ENCODE measurements around the gene MEF2B.

MEF2B gene

DNA sequence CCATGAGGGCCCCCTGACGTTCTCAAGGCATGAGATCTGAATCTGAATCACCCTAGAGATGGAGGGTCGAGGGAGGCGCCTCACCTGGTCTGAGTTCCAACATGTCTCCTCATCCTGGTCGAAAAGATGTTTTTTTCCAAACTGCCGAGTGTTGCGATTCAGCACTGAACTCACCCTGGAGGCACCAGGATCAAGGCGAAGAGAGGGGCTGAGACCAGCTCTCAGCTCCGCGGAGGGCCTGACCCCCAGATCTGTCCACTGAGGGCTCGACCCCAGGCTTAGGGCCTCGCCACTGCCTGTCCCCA, 32.6 kb upstream of the MEF2B start:
- peak overlapping the region; percentile 62 for H3K27ac ChIP-seq (ENCODE audit: extremely low read depth, low read depth, low read length)
- peak overlapping the region; percentile 62 for H3K4me3 ChIP-seq (ENCODE audit: low read depth, low read length)
- no peaks in the 10 kb centered on the region for H3K9me3 ChIP-seq (ENCODE audit: control insufficient read depth, insufficient read depth, low read depth, low read length)
- peaks cover 4 to 35% of the 10 kb centered on the region in 2 experiments; a peak in 2 of 3 replicates for H3K36me3 ChIP-seq (ENCODE audit: control insufficient read depth in 2 of 2, insufficient read depth in 1 of 2, low read length in 2 of 2)
- POLR2A ChIA-PET: interaction anchor here (0.6 to 3.5 kb wide), 7 partner anchors 10 to 836 kb away, joined by 3 to 60 read pairs (median 4); partner anchors contain the start of genes BORCS8, MEF2B and RFXANK
- no peaks in the 10 kb centered on the region for H3K4me1 ChIP-seq (ENCODE audit: control insufficient read depth, insufficient read depth, low read length)
- CTCF ChIA-PET: interaction anchor here (0.6 to 1.1 kb wide), 3 partner anchors 7 to 23 kb away, joined by 3 to 6 read pairs (median 3); no protein-coding TSS in a partner anchor
- peak; percentile 15; the same call in 1 of the 2 replicates for TF ChIP-seq GLIS2 (tag by site-specific recombination; IDR thresholded peaks at IDR 0.05)
- TF ChIP-seq, protein P1, sequence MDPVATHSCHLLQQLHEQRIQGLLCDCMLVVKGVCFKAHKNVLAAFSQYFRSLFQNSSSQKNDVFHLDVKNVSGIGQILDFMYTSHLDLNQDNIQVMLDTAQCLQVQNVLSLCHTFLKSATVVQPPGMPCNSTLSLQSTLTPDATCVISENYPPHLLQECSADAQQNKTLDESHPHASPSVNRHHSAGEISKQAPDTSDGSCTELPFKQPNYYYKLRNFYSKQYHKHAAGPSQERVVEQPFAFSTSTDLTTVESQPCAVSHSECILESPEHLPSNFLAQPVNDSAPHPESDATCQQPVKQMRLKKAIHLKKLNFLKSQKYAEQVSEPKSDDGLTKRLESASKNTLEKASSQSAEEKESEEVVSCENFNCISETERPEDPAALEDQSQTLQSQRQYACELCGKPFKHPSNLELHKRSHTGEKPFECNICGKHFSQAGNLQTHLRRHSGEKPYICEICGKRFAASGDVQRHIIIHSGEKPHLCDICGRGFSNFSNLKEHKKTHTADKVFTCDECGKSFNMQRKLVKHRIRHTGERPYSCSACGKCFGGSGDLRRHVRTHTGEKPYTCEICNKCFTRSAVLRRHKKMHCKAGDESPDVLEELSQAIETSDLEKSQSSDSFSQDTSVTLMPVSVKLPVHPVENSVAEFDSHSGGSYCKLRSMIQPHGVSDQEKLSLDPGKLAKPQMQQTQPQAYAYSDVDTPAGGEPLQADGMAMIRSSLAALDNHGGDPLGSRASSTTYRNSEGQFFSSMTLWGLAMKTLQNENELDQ (tag by site-specific recombination; IDR thresholded peaks at IDR 0.05; ENCODE audit: low read depth): no peak

DNA sequence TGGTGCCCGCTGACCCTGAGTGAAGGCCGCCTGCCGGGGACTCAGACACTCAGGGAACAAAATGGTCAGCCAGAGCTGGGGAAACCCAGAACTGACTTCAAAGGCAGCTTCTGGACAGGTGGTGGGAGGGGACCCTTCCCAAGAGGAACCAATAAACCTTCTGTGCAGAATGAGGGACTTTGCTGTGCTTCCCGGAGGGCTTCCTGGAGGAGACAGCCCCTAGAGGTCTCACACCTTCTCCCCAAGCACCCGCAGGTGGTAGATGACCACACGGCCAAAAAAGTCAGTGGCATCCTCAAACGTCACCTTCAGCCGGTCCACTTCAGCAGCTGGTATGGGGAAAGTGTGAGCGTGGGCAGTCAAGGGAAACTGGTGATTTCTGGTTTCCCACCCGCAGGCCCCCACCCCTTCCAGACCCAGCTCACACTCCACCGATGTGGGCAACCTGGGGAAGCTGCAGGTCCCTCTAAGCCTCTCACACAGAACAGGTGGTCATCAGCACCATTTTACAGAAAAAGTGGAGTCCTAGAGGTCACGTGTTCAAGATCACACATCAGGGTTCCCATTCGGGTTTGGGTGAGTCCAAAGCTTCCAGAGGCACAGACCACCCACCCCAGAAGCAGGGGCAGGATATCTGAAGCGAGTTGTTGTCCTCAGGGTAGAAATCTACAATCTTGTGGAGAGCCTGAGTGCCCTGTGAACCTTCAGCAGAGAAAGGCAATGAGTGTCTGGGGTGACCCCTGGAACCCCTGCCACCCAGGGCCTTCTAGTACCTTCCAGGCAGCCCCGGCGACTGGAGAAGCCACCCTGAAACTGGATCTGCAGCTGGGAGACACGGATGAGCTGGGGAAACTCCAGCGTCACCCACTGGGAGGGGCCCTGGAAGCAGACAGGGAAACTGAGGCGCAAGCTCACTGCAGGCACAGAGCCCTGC, 31.9 kb upstream of the MEF2B start:
- CTCF ChIA-PET: interaction anchor here (0.6 to 1.7 kb wide), 3 partner anchors 17 to 22 kb away, joined by 3 to 4 read pairs (median 3); no protein-coding TSS in a partner anchor
- POLR2A ChIA-PET: interaction anchor here (1.4 to 3.5 kb wide), 2 partner anchors 9 to 32 kb away, joined by 3 to 60 read pairs; partner anchors contain the start of genes BORCS8, MEF2B and RFXANK
- H3K9me3 ChIP-seq (ENCODE audit: control insufficient read depth, insufficient read depth, low read depth, low read length): no peaks in the 10 kb centered on the region
- peak overlapping the region; percentile 62 for H3K4me3 ChIP-seq (ENCODE audit: low read depth, low read length)
- no peaks in the 10 kb centered on the region for H3K4me1 ChIP-seq (ENCODE audit: control insufficient read depth, insufficient read depth, low read length)
- no peak overlapping the region for H3K27ac ChIP-seq (ENCODE audit: extremely low read depth, low read depth, low read length)
- TF ChIP-seq ZFP37 (tag by site-specific recombination; IDR thresholded peaks at IDR 0.05) (no peak), PRDM1 (tag by site-specific recombination; IDR thresholded peaks at IDR 0.05) (no peak)
- TF ChIP-seq, protein P2, sequence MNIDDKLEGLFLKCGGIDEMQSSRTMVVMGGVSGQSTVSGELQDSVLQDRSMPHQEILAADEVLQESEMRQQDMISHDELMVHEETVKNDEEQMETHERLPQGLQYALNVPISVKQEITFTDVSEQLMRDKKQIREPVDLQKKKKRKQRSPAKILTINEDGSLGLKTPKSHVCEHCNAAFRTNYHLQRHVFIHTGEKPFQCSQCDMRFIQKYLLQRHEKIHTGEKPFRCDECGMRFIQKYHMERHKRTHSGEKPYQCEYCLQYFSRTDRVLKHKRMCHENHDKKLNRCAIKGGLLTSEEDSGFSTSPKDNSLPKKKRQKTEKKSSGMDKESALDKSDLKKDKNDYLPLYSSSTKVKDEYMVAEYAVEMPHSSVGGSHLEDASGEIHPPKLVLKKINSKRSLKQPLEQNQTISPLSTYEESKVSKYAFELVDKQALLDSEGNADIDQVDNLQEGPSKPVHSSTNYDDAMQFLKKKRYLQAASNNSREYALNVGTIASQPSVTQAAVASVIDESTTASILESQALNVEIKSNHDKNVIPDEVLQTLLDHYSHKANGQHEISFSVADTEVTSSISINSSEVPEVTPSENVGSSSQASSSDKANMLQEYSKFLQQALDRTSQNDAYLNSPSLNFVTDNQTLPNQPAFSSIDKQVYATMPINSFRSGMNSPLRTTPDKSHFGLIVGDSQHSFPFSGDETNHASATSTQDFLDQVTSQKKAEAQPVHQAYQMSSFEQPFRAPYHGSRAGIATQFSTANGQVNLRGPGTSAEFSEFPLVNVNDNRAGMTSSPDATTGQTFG (tag by site-specific recombination; IDR thresholded peaks at IDR 0.05; ENCODE audit: borderline replicate concordance): no peak
- TF ChIP-seq, protein P3, sequence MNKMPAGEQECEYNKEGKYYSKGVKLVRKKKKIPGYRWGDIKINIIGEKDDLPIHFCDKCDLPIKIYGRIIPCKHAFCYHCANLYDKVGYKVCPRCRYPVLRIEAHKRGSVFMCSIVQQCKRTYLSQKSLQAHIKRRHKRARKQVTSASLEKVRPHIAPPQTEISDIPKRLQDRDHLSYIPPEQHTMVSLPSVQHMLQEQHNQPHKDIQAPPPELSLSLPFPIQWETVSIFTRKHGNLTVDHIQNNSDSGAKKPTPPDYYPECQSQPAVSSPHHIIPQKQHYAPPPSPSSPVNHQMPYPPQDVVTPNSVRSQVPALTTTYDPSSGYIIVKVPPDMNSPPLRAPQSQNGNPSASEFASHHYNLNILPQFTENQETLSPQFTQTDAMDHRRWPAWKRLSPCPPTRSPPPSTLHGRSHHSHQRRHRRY (tag by site-specific recombination; IDR thresholded peaks at IDR 0.05): no peak
- H3K36me3 ChIP-seq (ENCODE audit: control insufficient read depth in 2 of 2, insufficient read depth in 1 of 2, low read length in 2 of 2): peaks cover 4 to 40% of the 10 kb centered on the region in 2 experiments; a peak in 2 of 3 replicates

DNA sequence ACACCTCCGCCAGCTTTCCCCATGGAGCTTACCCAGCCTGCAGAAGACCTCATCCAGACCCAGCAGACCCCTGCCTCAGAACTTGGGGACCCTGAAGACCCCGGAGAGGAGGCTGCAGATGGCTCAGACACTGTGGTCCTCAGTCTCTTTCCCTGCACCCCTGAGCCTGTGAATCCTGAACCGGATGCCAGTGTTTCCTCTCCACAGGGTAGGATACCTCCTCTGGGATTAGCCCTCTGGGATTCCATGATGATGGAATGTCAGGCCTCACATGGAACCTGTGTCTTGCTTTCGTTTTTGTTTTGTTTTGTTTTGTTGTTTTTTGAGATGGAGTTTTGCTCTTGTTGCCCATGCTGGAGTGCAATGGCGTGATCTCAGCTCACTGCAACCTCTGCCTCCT, 23.9 kb upstream of the MEF2B start:
- no peaks in the 10 kb centered on the region for H3K9me3 ChIP-seq (ENCODE audit: control insufficient read depth, insufficient read depth, low read depth, low read length)
- H3K27ac ChIP-seq (ENCODE audit: extremely low read depth, low read depth, low read length): no peak overlapping the region
- TF ChIP-seq ZNF670 (tag by site-specific recombination; IDR thresholded peaks at IDR 0.05; ENCODE audit: low read depth) (no peak), TCF7L2 (IDR thresholded peaks at IDR 0.05; ENCODE audit: borderline replicate concordance, low read depth, low read length) (no peak), PRDM1 (tag by site-specific recombination; IDR thresholded peaks at IDR 0.05) (no peak), ZNF623 (tag by site-specific recombination; IDR thresholded peaks at IDR 0.05) (no peak), ZNF600 (tag by site-specific recombination; IDR thresholded peaks at IDR 0.05) (0 out of 2 replicates have a peak, but pooled peaks have one; percentile 16)
- H3K4me1 ChIP-seq (ENCODE audit: control insufficient read depth, insufficient read depth, low read length): no peaks in the 10 kb centered on the region
- ChIA-PET CTCF (interaction anchor here (1.3 kb wide), 1 partner anchor 32 kb away, joined by 4 read pairs; no protein-coding TSS in a partner anchor), POLR2A (interaction anchor here (4.1 kb wide), 1 partner anchor 8 kb away, joined by 60 read pairs; the partner anchor contains the start of gene NR2C2AP)
- peaks cover 4 to 38% of the 10 kb centered on the region in 2 experiments; a peak in 2 of 3 replicates for H3K36me3 ChIP-seq (ENCODE audit: control insufficient read depth in 2 of 2, insufficient read depth in 1 of 2, low read length in 2 of 2)
- no peak overlapping the region for H3K4me3 ChIP-seq (ENCODE audit: low read depth, low read length)

All from HEK293 (cell line).